Measurements from ENCODE around the gene SLC10A3.
A peak's percentile ranks its signal among the peaks of the same experiment; 100 is the strongest.

Gene SLC10A3

GRCh38 chrX:154482786-154483185 lies 7.6 kb downstream of the SLC10A3 start:
- DNase-seq = no peak

GRCh38 chrX:154481911-154482601 lies 8.4 kb downstream of the SLC10A3 start:
- no peak for DNase-seq

DNA sequence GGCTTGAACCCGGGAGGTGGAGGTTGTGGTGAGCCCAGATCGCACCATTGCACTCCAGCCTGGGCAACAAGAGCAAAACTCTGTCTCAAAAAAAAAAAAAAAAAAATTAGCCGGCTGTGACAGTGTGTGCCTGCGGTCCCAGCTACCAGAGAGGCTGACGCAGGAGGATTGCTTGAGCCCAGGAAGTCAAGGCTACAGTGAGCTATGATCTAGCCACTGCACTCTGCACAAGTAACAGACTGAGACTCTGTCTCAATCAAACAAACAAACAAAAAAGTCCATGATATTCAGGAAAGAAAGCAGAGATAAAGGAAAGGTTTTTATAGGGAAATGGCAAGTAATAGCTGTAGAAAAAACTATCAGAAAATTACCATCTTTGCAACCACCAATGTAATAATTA lies 9.2 kb downstream of the SLC10A3 start:
- no peak for DNase-seq

DNA sequence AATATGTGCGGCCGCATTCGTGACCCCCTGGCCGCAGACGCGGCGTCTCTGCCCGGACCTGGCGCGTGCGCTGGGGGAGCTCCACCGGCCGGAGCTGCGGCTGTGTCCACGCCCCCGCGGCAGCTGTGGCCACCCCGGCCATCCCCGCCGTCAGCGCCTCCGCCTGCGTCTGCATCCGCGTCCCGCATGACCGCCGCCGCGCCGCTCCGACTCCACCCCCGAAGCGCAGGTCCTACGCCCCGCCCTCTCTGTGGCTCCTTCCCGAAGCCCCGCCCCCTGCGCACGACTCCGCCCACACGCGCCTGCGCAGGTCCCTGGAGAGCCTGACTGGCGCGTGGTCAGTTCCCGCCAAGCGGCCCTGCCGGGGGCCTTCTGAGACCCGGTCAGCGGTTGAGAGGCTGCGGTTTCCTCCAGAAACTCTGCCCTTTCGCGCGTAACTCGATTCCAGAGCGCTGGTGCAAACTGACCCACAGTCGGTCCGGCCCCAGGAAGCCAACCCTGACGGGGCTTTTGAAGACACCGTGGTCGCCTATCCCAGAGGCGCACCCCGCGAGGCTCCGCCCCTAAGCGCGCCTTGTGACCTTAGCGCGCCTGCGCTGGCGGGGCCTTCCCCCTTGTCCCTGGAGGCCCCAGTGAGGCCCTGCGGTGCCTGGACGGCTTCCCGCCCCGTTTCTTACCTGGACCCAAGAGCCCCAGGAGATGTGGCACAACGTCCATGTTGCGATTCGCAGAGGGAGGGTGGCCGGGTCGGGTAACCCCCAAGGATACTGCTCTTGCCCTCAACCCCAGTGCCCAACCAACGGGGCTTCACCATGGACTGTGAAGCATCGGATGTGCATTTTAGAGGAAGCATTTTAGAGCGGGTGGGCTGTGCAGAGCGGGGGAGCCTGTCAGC lies 11.5 kb downstream of the SLC10A3 start, which contains the start of gene LAGE3:
Gene LAGE3 (minus strand): TSS at position 554 of the 895 bp plus-strand sequence. CDS start 366 bp downstream, at position 188.
- DNase-seq = peak; percentile 95

GRCh38 chrX:154477891-154478477 lies 12.4 kb downstream of the SLC10A3 start:
- no peak for DNase-seq

DNA sequence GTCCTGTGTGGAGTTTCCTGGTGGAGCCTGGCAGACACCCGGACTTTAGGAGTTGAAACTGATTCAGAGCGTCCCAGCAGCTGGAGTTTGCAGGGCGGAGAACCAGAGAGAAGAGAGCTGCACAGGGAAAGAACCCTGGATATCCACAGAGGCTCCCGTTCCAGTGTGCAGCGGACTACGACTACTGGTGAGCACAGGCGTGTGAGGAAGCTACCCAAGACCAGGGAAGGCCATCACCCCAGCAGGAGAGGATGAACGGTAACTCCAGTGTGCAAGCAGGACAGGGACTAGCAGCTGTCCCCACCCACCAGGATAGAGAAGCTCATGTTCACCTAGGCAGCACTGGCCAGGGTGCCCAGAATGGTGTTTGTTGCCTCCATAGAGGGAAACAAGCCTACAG lies 13.6 kb downstream of the SLC10A3 start:
- DNase-seq = no peak

GRCh38 chrX:154473683-154474082 lies 16.7 kb downstream of the SLC10A3 start:
- DNase-seq = no peak

DNA sequence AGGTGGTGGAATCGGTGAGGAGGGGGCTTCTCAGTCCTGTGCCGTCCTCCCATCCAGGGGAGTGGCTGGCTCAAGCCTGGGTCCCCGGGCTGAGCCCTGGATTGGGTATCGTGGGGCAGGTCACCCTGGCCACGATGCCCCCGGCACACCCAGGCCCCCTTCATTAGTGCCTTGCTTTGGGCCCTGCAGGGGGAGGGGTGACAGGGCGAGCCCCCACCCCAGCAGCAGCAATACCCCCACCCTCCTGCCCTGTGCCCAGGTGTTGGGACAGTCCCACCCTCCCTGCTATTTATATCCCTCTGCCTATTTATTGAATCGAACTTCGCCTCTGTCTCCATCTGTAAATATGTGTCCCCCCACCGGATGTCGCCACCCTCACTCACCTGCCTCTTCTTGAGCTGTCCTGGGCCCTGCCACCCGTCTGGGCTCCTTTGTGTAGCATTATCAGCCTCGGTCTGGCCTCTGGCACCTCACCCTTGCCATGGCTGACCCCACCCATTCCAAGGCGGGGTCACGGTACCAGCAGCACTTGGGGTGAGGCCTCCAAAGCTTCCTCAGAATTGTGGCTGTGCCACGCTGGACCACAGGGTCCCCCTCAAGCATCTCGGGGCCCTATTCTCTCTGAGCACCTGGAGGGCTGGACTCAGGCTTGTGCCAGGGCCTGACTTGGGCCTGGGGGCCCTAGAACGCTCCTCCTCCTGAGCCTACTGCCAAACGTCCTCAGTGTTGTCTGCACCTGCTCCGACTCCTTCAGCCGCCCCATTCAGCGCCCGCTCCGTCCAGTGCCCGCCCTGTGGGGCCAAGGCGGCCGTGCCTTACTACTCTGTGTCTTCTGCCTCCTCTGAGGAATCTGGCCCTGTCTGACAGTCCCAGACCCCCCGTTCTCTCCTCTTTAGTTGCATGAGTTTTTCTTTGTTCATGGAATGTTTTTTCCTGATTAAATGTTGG lies 17.5 kb downstream of the SLC10A3 start:
- DNase-seq = no peak

- DNase-seq = no peak
Observed at GRCh38 chrX:154471839-154472684, 18.4 kb downstream of the SLC10A3 start.

DNA sequence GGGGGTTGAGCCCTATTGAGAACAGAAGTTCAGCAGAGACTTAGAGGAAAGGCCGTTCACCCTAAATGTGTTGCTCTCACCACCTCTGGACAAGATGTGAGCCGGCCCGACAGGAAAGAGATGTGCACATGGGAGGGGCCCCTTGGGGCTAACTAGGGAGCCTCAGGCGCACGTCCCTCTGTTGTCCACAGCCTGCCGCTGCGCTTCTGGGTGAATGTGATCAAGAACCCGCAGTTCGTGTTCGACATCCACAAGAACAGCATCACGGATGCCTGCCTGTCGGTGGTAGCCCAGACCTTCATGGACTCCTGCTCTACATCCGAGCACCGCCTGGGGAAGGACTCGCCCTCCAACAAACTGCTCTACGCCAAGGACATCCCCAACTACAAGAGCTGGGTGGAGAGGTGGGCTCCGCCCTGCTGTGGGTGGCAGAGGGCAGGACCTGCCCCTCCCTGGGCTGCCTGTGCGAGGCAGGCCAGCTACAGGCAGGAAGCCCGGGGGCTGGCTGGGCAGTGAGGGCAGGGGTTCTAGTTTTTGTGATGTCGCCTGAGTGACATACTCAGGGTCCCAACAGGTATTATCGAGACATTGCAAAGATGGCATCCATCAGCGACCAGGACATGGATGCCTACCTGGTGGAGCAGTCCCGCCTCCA lies 19.4 kb downstream of the SLC10A3 start:
- no peak for DNase-seq

DNA sequence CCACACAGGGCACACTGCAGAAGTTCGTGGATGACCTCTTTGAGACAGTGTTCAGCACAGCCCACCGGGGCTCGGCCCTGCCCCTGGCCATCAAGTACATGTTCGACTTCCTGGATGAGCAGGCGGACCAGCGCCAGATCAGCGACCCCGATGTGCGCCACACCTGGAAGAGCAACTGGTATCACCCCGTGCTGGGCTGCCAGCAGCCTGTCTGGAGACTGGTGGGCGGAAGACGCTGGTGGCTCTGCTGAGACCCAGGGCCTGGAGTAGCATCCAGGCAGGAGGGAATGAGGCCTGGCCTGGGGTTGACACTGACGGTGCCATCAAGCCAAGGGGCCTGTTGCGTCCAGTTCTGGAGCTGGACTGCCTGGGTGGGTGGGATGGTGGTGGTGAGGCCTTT lies 20.0 kb downstream of the SLC10A3 start:
- DNase-seq = no peak

DNA sequence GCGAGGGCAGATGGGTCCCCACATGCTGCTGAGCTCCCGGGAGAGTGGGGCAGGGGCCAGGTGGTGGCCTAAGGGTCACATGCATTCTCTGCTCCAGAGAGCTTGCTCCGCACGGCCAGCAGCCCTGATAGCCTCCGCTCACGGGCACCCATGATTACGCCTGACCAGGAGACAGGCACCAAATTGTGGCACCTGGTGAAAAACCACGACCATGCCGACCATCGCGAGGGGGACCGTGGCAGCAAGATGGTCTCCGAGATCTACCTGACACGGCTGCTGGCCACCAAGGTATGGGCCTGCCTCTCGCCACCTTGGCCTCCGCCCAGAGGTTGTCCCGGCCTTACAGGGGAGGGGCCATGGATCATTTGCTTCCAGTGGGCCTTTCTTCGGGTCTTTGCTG lies 20.5 kb downstream of the SLC10A3 start:
- DNase-seq = no peak

DNA sequence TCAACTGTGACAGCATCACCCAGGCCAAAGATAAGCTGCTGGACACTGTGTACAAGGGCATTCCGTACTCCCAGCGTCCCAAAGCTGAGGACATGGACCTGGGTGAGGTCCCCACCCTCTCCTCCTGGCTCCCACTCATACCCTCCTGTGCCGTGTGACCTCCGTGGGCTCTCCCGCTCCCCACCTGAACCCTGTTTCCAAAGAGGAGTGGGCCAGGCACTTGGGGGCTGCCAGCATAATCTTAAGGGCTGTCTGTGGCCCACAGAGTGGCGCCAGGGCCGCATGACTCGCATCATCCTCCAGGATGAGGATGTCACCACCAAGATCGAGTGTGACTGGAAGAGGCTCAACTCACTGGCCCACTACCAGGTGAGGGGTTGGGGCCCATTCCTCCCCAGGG lies 21.3 kb downstream of the SLC10A3 start:
- DNase-seq = no peak

GRCh38 chrX:154468217-154468616 lies 22.2 kb downstream of the SLC10A3 start:
- no peak for DNase-seq

DNA sequence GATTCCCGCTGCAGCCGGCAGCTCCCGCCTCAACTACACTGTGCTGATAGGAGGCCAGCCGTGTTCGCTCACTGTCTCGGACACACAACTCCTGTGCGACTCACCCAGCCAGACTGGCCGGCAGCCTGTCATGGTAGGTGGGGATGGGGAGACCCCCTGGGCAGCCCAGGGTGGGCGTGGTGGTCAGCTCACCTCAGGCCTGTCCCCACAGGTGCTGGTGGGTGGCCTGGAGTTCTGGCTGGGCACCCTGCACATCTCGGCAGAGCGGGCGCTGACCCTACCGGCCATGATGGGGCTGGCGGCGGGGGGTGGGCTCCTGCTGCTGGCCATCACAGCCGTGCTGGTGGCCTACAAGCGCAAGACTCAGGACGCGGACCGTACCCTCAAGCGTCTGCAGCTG lies 22.9 kb downstream of the SLC10A3 start:
- no peak for DNase-seq

- no peak for DNase-seq
Observed at GRCh38 chrX:154466907-154467306, 23.5 kb downstream of the SLC10A3 start.

DNA sequence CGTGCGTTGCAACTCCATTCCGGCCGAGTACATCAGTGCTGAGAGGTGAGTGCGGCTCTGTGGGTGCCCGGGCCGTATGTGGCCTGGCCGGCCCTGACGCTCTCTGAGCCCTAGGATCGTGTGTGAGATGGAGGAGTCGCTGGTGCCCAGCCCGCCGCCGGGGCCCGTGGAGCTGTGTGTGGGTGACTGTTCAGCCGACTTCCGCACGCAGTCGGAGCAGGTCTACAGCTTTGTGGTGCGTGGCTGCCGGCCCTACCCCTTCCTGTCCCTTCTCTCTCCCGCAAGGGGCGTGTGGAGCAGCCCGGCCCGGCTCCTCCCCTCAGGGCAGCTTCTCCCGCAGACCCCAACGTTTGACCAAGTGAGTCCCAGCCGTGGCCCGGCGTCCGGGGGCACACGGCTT lies 24.4 kb downstream of the SLC10A3 start:
- no peak for DNase-seq

DNA sequence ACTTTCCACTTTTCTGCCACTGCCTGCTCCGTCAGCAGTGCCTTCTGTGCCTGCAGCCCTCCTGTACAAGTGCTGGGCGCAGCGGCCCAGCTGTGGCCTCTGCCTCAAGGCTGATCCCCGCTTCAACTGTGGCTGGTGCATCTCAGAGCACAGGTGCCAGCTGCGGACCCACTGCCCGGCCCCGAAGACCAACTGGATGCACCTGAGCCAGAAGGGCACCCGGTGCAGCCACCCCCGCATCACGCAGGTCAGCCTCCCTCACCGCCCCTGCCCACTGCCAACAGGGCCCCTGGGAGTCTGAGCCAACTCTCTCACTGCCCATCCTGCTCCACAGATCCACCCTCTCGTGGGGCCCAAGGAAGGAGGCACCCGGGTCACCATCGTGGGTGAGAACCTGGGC lies 24.8 kb downstream of the SLC10A3 start:
- DNase-seq = no peak

DNA sequence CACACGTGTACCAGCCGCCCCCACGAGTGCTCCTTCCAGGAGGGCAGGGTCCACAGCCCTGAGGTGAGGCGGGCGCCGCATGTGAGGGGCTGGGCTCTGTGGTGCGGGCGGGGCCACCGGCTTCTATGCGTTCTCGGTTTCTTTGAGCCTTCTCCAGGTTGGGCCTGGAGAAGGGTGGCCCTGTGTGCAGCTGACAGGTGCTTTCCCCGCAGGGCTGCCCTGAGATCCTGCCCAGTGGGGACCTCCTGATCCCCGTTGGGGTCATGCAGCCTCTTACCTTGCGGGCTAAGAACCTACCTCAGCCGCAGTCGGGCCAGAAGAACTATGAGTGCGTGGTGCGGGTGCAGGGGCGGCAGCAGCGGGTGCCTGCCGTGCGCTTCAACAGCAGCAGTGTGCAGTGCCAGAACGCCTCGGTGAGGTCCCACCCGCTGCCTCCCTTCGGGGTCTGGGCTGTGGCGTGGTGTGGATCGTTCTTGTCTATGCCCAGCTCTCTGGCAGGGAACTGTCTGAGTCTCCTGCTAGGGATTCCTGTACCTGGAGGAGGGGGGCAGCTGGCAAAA lies 25.5 kb downstream of the SLC10A3 start:
- no peak for DNase-seq

DNA sequence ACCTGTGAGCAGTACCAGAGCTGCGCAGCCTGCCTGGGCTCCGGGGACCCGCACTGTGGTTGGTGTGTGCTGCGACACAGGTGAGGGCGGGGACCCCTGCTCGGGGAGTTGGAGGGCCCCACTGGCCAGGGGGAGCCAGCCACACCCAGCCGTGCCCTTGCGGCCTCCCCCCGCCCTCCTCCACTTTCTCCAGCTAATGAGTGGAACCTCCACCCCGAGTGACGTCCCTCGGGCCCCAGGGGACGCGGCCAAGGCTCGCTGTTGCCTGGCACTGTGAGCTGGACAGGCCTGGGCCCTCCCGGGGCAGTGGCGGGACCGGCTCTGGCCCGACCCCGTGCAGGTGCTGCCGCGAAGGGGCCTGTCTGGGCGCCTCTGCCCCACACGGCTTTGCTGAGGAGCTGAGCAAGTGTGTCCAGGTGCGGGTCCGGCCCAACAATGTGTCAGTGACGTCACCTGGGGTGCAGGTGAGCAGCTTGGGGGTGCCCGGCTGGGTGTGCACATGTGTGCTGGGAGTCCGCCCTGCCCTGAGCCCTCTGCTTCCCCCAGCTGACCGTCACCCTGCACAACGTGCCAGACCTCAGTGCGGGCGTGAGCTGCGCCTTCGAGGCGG lies 26.7 kb downstream of the SLC10A3 start:
- DNase-seq = no peak

Measured in CD4-positive, alpha-beta T cell treated with Interleukin-17A for 4 hours (primary cell).